A673 (cell line): ENCODE measurements around the gene ETS2.

Source experiments
- CTCF ChIP-seq: fragments of 300-800, 200-600 bp; sonication (generic); conservative IDR thresholded peaks from 2 replicates; pipeline ENCODE4 v1.5.1; 2017; ENCODE audit warnings: low read depth, mild to moderate bottlenecking, antibody characterized with exemption, low read length, moderate library complexity, mixed read lengths
- EZH2 ChIP-seq: fragments of 200-600 bp; sonication (generic); IDR thresholded peaks from 2 replicates; pipeline ENCODE4 v1.6.1; 2017; ENCODE audit warnings: borderline replicate concordance, low read depth, mild to moderate bottlenecking, mixed read lengths, antibody characterized with exemption, low read length; ENCODE audit not compliant: poor library complexity, severe bottlenecking

GRCh38 chr21:38809198-38809878 lies 3.6 kb downstream of the ETS2 start:
- TF ChIP-seq CTCF (no peak), EZH2 (no peak)
